Fibroblast of villous mesenchyme (primary cell): Measurements from ENCODE around the gene MTIF2. TPM values are rescaled to one million over a fixed set of nuclear protein-coding genes. Genes with fewer than 3 reads are reported as not detected.
"Not testable (repeated sequence)": the region's sequence is repeated elsewhere in the genome, so short reads cannot be mapped to it uniquely, and the experiment has no call there.

ENCODE experiments used
- DNase-seq: peaks from one replicate; pipeline ENCODE4 v3.0.0-alpha.2; 2010; ENCODE audit warnings: low read depth
- H3K4me3 ChIP-seq: 2 replicates; pipeline ENCODE4 v1.5.1; 2011; ENCODE audit warnings: low read depth, mild to moderate bottlenecking, low read length
- total RNA-seq: library from RNA; depleted of rRNA; stranded (reverse); fragments of >200 nt; gene quantifications from 2 replicates; pipeline ENCODE4 v1.2.3, GENCODE V29; 2012
- TF ChIP-seq, protein P1 (sequence below): IDR thresholded peaks from 2 replicates; pipeline ENCODE4 v1.5.1; 2012; ENCODE audit warnings: low read depth, mild to moderate bottlenecking, low read length; ENCODE audit not compliant: insufficient read depth

The MTIF2 gene
- total RNA-seq, 1 donor = 40.2 TPM

DNA sequence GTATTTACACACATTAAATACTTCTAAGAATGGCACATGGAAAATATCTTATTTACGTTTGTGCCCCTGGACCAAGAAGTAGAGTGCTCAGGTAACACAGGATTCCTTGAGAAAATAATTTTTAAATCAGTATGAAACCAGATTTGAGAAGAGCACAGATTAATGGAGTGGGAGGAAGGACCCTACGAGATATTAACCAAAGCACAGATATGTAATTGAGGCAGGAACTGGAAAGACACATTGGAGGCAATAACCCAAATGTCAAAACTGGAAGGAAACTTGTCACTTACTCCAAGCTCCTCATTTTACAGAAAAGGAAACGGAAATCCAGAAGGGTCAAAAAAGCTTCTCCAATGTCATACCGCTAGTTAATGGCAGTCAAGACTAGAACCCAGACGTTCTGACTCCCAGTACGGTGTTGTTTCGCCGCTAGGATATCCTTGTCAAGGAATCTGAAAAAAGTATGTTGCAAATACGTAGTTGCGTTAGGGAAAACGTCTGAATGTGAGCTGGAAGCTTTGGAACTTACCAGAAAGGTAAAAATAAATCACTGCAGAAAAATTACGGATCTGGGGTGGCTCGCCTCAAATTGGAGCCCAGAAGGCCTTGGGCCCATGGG, 634 bp downstream of the MTIF2 start:
- DNase-seq = no peak
- peak overlapping the region; percentile 88 for H3K4me3 ChIP-seq
- TF ChIP-seq, protein P1, sequence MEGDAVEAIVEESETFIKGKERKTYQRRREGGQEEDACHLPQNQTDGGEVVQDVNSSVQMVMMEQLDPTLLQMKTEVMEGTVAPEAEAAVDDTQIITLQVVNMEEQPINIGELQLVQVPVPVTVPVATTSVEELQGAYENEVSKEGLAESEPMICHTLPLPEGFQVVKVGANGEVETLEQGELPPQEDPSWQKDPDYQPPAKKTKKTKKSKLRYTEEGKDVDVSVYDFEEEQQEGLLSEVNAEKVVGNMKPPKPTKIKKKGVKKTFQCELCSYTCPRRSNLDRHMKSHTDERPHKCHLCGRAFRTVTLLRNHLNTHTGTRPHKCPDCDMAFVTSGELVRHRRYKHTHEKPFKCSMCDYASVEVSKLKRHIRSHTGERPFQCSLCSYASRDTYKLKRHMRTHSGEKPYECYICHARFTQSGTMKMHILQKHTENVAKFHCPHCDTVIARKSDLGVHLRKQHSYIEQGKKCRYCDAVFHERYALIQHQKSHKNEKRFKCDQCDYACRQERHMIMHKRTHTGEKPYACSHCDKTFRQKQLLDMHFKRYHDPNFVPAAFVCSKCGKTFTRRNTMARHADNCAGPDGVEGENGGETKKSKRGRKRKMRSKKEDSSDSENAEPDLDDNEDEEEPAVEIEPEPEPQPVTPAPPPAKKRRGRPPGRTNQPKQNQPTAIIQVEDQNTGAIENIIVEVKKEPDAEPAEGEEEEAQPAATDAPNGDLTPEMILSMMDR = peak; percentile 2

DNA sequence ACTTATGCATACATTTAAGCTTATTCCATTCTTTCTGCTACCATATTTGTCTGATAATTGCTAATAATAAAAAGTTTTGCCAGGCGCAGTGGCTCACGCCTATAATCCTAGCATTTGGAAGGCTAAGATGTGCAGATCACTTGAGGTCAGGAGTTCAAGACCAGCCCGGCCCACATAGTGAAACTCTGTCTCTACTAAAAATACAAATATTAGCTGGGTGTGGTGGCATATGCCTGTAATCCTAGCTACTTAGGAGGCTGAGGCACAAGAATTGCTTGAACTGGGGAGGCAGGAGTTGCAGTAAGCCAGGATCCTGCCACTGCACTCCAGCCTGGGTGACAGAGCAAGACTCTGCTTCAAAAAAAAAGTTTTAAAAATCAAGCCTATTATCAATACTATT, 9.4 kb downstream of the MTIF2 start:
- H3K4me3 ChIP-seq, DNase-seq: not testable (repeated sequence)

DNA sequence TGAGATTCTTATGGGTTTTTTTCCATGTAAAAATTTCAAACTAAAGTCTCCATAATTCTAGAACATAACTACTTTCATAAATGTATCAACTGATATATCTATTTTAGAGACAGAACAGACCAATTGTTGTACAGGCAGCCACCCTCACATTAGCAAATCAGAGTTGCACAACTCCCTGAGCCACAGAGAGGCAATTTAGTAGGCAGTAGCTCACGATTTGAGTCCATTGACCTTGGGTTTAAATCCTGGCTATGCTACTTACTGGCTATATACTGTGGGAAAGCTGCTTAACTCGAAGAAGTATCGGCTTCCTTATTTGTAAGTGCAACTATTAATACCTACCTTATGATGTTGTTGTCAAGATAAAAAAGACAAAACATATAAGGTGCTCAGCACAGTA, 16.2 kb downstream of the MTIF2 start:
- H3K4me3 ChIP-seq = no peak overlapping the region
- DNase-seq = no peak
- TF ChIP-seq, protein P1 = no peak

DNA sequence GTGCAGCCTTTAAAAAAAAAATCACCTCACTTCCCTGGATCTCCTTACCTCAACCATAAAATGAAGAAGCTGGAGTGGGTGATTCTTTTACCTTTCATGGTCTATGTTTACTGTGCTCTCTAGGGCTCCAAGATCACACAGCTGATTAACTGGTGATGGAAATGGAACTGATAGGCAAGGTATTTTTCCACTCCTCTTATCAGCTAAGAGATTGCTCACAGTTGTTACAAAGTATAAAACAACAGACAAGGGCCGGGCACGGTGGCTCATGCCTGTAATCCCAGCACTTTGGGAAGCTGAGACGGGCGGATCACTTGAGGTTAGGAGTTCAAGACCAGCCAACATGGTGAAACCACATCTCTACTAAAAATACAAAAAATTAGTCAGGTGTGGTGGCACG, 22.0 kb downstream of the MTIF2 start:
- no peak for DNase-seq
- no peak overlapping the region for H3K4me3 ChIP-seq
- TF ChIP-seq, protein P1 = no peak

DNA sequence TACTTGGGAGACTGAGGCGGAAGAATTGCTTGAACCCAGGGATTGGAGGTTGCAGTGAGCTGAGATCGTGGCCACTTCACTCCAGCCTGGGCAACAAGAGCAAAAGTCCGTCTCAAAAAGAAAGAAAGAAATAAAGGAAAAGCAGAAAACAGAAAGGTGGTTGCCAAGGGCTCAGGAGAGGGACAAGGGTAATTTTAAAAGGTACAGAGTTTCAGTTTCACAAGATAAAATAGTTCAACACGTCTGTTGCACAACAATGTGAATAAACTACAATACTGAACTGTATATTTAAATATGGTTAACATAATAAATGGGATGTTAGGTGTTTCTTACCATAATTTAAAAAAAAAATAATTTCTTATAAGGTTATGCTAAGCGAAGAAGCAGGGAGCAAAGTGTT, 23.6 kb downstream of the MTIF2 start:
- no peak for DNase-seq
- TF ChIP-seq, protein P1 = no peak

DNA sequence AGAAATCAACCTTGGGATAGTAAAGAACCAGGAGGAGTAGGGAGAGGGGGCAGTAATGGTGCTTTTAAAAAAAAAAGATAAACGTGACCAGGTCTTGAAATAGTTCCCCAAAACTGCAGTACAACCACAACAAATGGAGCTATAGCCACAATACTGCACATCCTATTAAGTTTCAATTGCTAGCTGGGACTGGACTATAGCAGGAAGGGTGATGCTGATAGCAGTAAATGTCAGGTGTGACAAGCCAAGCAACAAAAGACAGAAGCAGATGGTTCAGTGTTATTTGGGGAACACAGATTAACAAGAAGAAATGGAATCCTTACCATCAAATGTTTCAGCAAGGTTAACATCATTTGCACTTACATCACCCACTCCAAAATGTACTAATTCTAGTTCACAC, 26.4 kb downstream of the MTIF2 start:
- no peak for DNase-seq
- H3K4me3 ChIP-seq = no peak overlapping the region
- TF ChIP-seq, protein P1 = no peak

More for the DNA sequence above, 23.6 kb downstream of the MTIF2 start:
- no peak overlapping the region for H3K4me3 ChIP-seq

DNA sequence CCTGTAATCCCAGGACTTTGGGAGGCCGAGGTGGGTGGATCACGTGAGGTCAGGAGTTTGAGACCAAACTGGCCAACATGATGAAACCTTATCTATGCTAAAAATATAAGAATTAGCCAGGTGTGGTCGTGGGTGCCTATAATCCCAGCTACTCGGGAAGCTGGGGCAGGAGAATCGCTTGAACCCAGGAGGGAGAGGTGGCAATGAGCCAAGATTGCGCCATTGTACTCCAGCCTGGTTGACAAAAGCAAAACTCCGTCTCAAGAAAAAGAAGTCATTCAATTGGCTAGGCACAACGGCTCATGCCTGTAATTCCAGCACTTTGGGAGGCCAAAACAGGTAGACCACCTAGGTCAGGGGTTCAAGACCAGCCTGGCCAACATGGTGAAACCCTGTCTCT, 27.4 kb downstream of the MTIF2 start:
- DNase-seq, H3K4me3 ChIP-seq: not testable (repeated sequence)

DNA sequence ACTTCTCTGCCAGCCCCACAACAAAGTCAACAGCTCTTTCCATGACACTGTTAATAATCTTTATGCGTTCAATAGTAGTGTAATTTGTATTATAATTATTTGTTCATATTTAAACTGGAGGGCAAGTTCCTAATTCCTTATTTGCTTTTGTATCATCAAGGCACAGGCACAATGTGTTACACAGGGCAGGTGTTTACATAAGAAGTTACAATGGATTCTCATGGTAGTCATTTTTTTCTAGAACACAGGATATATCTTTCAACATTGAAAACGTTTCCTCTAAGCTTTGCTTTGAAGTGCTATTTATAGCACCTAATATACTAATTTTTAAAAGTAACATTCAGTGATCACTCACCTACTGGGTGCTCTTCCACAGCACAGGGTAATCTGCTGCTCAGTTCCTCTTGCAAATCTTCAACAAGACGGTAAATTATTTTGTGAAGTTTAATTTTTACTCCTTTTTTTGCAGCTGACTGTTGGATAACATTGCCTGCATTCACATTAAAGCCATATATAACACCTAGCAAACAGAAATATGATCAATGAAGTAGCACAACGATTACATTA, 29.3 kb downstream of the MTIF2 start:
- DNase-seq = no peak
- no peak overlapping the region for H3K4me3 ChIP-seq
- TF ChIP-seq, protein P1 = no peak
